Epidermal melanocyte (primary cell): ENCODE data around the gene CNTNAP2.

Source experiments
- DNase-seq: peaks from one replicate; pipeline ENCODE4 v3.0.0; 2011; ENCODE audit warnings: low spot score; ENCODE audit not compliant: insufficient read length

CNTNAP2 gene

GRCh38 chr7:147903536-147904218 lies 1787.1 kb downstream of the CNTNAP2 start:
- no peak for DNase-seq

DNA sequence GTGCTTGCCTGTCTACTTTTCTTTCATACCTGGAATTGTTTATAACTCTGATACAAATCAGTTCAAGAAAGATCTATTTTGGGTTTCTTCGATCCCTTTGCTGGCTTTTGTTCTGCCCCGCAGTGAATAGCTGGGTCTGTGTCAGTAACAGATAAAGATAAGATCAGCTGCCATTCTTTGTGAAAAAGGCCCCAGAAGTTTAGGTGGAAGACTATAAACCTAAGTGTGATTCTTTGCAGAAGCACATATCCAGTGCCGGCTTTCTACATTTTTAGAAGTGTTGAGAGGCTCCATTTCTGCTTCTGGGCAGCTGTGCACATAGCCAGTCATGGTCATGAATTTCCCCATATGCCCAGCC lies 1787.6 kb downstream of the CNTNAP2 start:
- DNase-seq: no peak

DNA sequence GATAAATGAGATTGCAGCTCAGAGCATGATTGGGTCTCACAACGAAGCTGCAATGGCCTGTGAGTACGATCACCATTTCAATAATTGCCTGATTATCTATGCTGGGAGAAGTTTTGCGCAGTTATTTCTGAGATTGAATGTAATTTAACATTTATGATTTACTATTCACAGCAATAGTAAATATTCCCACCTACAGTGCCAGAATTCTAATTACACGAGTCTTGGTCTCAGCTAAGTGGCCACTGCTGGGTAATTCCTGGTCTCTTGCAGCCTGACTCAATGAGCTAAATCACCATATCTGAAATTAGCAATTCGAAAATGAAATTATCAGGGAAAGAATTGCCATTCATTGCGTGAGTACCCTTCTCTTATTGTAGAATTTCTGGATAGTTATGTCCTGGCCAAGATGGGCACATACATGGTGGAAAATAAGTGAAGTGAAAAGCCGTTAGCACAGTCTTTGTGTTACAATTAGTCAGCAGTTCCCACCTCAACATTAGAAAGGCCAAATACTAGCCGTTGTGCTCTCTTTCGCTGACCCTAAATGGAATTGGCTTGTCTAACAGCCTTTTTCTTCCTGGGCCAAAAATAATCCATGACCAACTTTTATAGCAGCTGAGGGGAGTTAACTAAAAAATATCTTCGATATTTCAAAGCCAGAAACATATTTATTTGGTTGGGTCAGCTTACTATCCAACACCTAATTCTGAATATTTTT lies 1793.0 kb downstream of the CNTNAP2 start:
- DNase-seq: no peak

DNA sequence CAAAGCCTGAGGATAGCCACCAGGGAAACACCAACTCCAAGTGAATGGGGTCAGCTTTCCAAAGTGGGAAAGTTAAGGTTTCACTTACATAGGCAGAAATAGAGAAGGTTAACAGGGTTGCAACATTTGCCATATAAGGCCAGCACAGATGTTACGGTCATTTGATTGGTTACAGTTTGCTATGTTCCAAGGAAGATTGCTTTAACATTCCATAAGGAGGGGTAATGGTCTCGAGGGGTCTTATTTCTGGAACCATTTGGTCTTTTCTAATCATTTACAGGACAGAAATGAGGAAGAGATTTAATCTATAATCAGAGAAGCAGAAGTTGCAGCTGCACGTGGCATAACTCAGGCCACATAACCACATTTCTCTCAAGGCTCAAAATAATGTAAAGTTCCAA lies 1794.6 kb downstream of the CNTNAP2 start:
- no peak for DNase-seq

GRCh38 chr7:147912291-147912690 lies 1795.7 kb downstream of the CNTNAP2 start:
- no peak for DNase-seq

DNA sequence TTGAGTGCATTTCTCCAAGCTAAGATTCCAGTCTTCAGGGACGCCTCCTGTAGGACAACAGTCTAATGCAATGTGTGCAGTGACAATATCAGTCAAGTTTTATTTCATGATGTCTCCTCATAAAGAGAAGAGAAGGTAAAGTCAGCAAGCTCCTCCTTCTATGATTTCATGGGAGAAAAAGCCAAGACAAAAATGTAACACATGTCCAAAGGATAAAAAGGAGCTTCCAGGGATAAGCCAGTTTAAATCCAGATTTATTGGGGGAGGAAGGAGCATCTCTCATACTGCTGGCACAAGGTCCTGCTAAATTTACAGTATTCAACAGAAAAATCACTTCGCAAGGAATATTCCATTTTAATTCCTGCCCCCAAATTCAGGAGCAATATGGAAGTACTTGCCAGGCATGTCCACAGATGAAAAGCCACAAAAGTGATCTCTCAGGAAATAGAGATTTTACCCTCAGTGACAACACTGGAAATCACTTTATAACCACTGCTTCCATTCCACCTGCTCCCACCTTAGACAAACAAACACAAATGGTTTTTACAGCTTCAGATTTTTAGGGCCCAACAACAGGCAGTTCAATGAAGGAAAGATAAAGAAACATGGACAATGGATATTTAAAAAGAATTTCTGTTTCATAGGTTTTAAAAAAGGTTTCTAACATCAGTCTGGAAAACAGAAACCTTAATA lies 1796.5 kb downstream of the CNTNAP2 start:
- DNase-seq: no peak

DNA sequence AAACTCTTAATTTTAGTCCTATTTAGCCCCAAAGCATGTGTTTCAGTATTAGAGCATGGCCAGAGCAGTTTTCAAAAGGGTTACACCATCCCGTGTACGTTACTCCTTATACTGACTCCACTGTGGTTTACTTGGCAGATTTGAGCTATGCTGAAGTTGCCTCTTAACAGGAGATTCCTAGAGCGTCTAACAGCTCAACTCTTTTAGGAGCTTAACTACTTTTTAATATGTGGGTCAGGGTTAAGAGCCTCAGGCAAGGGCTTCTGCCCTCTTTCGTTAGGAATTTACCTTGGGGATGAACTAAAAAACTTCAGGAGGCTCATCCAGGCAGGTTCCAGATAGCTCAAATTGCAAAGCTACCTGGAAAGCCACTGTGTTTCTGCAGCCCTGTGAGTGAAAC lies 1799.2 kb downstream of the CNTNAP2 start:
- no peak for DNase-seq

- DNase-seq: no peak
These were observed 1800.0 kb downstream of the CNTNAP2 start for GRCh38 chr7:147916573-147916972.

- DNase-seq: no peak
These were observed 1807.2 kb downstream of the CNTNAP2 start for GRCh38 chr7:147923841-147924240.

DNA sequence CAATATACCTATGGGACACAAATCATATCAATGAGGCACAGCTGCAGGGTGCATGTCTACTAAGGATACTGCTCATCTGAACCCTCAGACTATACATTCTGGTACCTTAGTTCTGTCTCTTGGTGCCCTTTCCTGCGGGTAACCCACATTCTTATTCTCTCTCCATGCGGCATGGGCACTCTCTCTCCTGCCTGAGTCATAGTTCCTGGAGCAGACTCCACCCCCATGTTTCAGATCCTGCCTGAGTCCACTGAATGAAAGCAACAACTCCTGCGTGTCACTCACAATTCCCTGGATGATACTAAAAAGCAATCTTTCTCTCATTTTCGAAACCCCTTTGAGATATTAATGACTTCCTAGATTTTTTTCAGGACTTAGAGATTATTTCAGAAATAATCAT lies 1820.8 kb downstream of the CNTNAP2 start:
- no peak for DNase-seq

- no peak for DNase-seq
These were observed 1824.8 kb downstream of the CNTNAP2 start for GRCh38 chr7:147941381-147941780.

DNA sequence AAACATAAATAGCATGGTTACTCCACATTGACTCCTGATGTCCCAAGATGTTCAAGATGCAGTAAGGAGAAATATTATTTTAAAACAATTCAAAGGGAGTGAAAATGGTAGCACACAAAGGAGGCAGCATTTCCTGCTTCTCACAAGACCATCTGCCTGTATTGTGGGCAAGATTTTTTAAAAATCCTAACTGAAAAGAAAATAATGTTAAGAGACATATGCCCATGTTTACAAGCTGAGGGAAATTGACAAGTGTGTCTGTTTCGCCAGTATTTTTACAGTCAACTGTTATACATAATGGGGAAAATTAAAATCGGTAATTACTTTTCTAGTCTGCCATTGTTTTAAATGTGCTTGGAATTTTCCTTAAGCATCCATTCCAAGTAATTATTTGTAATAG lies 1827.7 kb downstream of the CNTNAP2 start:
- DNase-seq: no peak

DNA sequence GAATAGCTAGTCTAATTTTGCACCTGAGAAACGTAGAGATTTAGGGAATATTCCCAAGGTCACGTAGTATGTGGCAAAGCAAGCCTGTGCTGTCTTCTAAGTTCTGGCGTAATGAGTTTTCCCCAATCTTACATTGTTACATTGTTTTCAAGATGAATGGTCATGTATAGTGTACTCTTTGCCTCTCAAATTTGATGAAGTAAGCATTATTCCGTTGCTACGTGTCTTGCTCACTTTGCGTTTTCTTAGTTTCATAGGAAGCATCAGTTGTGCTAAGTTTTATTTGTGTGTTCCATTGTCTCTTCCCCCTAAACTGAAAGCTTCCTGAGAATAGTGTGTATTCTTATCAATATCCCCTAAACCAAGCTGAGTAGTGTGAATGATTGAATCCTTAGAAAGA lies 1836.3 kb downstream of the CNTNAP2 start:
- DNase-seq: no peak

- no peak for DNase-seq
These were observed 1851.5 kb downstream of the CNTNAP2 start for GRCh38 chr7:147968046-147968610.

DNA sequence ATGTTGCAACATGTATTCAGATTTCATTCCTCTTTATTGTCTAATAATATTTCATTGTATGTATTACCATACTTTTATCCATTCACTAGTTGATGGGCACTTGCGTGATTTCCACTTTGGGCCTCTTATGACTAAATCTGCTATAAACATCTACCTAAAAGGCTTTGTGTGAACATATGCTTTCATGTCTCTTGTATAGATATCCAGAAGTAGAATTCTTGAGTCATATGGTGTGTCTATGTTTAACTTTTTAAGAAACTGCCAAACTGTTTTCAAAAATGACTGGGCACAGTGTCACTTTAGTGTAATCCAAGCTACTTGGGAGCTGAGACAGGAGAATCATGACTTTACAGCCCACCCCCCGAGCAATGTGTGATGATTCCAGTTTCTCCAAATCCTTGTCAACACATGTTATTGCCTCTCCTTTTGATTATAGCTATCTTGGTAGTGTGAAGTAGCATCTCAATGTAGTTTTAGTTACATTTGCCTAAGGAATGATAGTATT lies 1855.1 kb downstream of the CNTNAP2 start:
- DNase-seq: no peak

GRCh38 chr7:147978201-147978600 lies 1861.6 kb downstream of the CNTNAP2 start:
- no peak for DNase-seq

- no peak for DNase-seq
These were observed 1862.0 kb downstream of the CNTNAP2 start for GRCh38 chr7:147978651-147979050.

DNA sequence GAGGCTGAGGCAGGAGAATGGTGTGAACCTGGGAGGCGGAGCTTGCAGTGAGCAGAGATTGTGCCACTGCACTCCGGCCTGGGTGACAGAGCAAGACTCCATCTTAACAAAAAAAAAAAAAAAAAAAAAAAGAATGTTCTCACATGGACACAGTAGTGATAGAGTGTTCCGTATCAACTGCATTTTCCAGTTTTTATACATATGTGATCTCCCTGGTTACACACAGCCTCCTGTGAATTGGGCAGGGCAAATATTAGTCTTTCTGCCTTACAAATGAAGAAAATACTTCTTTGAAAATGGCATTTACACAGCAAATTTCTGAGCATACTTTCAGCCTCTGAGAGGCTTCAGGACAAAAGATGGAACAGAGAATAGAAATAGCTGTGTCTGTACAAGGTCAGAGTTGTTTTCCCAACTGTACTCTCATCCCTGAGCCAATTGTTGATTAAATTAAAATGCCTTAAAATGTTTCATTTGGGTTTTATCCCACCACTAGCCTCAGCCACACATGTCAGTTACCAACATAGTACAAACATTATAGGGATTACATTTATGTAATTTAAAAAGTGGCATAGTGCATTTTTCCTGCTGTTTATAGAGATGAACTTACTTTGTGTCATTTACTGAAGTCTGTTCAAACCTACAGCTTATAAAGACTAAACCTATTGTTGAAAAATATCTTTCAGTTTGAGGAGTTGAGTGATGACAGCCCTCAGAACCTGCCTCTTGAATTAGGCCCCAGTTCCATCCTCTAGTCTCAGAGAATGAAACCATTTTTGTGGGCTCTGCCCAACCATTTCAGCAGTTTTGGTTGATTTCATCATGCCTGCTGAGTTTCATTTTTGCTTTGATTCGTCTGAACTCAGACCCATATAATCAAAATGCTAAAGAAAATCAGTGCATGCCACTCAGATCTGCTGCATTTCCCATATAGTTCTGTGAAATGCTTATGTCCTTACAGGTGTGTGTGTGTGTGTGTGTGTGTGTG lies 1864.5 kb downstream of the CNTNAP2 start:
- DNase-seq: no peak

- DNase-seq: no peak
These were observed 1865.7 kb downstream of the CNTNAP2 start for GRCh38 chr7:147982307-147982706.

- DNase-seq: no peak
These were observed 1867.7 kb downstream of the CNTNAP2 start for GRCh38 chr7:147984265-147984664.

- no peak for DNase-seq
These were observed 1873.5 kb downstream of the CNTNAP2 start for GRCh38 chr7:147990079-147990478.
